ENCODE results near the gene SSH2. TPM values are rescaled to one million over a fixed set of nuclear protein-coding genes. Genes with fewer than 3 reads are reported as not detected.
"Not testable (repeated sequence)": the region's sequence is repeated elsewhere in the genome, so short reads cannot be mapped to it uniquely, and the experiment has no call there.

The SSH2 gene
- polyA plus RNA-seq, 1 experiment: 24.1 TPM

- no peak for DNase-seq (ENCODE audit: low read depth, low spot score)
- Histone ChIP-seq H3K4me3 (ENCODE audit: low read depth, low read length) (no peak overlapping the region), H3K9me3 (ENCODE audit: control insufficient read depth, insufficient read depth, low read length) (no peaks in the 10 kb centered on the region), H3K27me3 (ENCODE audit: control insufficient read depth, insufficient read depth, low read length) (no peaks in the 10 kb centered on the region), H3K27ac (ENCODE audit: low read depth, low read length) (peak overlapping the region; percentile 68)
- ChIA-PET CTCF (interaction anchor here (1.0 kb wide), 1 partner anchor 33 kb away, joined by 3 read pairs; no protein-coding TSS in a partner anchor), POLR2A (interaction anchor here (0.6 to 1.6 kb wide), 5 partner anchors 10 to 95 kb away, joined by 3 to 10 read pairs (median 4); no protein-coding TSS in a partner anchor)
- TF ChIP-seq, protein P1, sequence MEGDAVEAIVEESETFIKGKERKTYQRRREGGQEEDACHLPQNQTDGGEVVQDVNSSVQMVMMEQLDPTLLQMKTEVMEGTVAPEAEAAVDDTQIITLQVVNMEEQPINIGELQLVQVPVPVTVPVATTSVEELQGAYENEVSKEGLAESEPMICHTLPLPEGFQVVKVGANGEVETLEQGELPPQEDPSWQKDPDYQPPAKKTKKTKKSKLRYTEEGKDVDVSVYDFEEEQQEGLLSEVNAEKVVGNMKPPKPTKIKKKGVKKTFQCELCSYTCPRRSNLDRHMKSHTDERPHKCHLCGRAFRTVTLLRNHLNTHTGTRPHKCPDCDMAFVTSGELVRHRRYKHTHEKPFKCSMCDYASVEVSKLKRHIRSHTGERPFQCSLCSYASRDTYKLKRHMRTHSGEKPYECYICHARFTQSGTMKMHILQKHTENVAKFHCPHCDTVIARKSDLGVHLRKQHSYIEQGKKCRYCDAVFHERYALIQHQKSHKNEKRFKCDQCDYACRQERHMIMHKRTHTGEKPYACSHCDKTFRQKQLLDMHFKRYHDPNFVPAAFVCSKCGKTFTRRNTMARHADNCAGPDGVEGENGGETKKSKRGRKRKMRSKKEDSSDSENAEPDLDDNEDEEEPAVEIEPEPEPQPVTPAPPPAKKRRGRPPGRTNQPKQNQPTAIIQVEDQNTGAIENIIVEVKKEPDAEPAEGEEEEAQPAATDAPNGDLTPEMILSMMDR (IDR thresholded peaks at IDR 0.05; ENCODE audit: low read depth, low read length): no peak
Observed at GRCh38 chr17:29732613-29733012, 197.4 kb downstream of the SSH2 start.

- H3K9me3 ChIP-seq (ENCODE audit: control insufficient read depth, insufficient read depth, low read length): no peaks in the 10 kb centered on the region
- H3K4me3 ChIP-seq (ENCODE audit: low read depth, low read length): no peak overlapping the region
- ChIA-PET POLR2A (interaction anchor here (0.6 to 1.6 kb wide), 2 partner anchors 10 to 95 kb away, joined by 4 to 10 read pairs; no protein-coding TSS in a partner anchor), CTCF (interaction anchor here (1.0 kb wide), 1 partner anchor 33 kb away, joined by 3 read pairs; no protein-coding TSS in a partner anchor)
- TF ChIP-seq, protein P1 (IDR thresholded peaks at IDR 0.05; ENCODE audit: low read depth, low read length): no peak
- no peaks in the 10 kb centered on the region for H3K27me3 ChIP-seq (ENCODE audit: control insufficient read depth, insufficient read depth, low read length)
- no peak for DNase-seq (ENCODE audit: low read depth, low spot score)
- H3K27ac ChIP-seq (ENCODE audit: low read depth, low read length): no peak overlapping the region
Observed at GRCh38 chr17:29732209-29732608, 197.8 kb downstream of the SSH2 start.

DNA sequence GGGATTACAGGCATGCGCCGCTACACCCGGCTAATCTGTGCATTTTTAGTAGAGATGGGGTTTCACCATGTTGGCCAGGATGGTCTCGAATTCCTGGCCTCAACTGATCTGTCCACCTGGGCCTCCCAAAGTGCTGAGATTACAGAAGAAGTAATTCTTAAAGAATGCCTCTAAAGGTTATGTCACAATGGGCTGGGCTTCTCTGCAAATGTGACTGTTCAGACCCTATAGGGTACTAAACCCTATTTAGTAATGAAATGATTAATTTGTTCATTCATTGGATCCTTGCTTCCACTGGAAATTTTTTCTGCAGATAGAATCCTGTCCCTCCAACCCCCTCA, 198.5 kb downstream of the SSH2 start:
- POLR2A ChIA-PET: no interaction called here
- DNase-seq (ENCODE audit: low read depth, low spot score): no peak
- Histone ChIP-seq H3K27me3 (ENCODE audit: control insufficient read depth, insufficient read depth, low read length) (no peaks in the 10 kb centered on the region), H3K9me3 (ENCODE audit: control insufficient read depth, insufficient read depth, low read length) (no peaks in the 10 kb centered on the region), H3K27ac (ENCODE audit: low read depth, low read length) (no peak overlapping the region), H3K4me3 (ENCODE audit: low read depth, low read length) (no peak overlapping the region)
- CTCF ChIA-PET: interaction anchor here (1.0 kb wide), 1 partner anchor 32 kb away, joined by 3 read pairs; no protein-coding TSS in a partner anchor
- TF ChIP-seq, protein P1 (IDR thresholded peaks at IDR 0.05; ENCODE audit: low read depth, low read length): no peak

DNA sequence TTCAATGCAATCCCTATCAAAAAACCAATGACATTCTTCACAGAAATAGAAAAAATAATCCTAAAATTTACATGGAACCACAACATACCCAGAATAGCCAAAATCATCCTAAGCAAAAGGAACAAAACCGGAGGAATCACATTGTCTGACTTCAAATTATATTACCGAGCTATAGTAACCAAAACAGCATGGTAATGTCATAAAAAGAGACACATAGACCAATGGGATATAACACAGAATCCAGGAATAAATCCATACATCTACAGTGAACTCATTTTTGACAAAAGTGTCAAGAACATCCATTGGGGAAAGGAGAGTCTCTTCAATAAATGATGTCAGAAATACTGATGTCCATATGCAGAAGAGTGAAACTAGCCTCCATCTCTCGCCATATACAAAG, 201.5 kb downstream of the SSH2 start:
- no peak overlapping the region for H3K4me3 ChIP-seq (ENCODE audit: low read depth, low read length)
- H3K27ac ChIP-seq (ENCODE audit: low read depth, low read length): no peak overlapping the region
- TF ChIP-seq, protein P1 (IDR thresholded peaks at IDR 0.05; ENCODE audit: low read depth, low read length): no peak
- DNase-seq (ENCODE audit: low read depth, low spot score): no peak
- H3K9me3 ChIP-seq (ENCODE audit: control insufficient read depth, insufficient read depth, low read length): no peaks in the 10 kb centered on the region
- ChIA-PET CTCF (no interaction called here), POLR2A (no interaction called here)
- no peaks in the 10 kb centered on the region for H3K27me3 ChIP-seq (ENCODE audit: control insufficient read depth, insufficient read depth, low read length)

DNA sequence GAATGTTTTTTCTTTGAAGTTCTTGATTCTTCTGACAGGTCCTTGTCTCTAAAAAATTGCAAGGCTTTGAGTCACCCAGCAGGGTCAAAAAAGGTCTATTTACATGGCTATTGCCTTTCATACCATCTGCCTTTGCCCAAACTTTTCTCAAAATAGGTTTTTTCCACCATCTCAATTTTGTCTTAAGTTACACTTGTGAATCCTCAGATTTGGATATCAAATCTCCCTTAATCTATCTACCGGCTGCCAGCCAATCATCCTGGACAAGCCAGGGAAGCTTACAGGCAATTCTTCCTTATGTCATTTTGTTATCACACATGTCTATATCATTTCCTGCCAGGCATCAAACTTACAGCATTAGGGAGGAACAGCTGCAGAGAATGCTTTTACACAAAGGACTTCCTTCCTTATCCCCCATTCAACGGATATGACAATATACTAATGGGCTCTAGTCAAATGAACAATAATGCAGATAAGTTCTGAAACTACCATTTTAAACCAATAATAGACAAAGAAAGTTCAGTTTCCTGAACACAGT, 203.2 kb downstream of the SSH2 start:
- ChIA-PET POLR2A (interaction anchor here (0.6 kb wide), 1 partner anchor 159 kb away, joined by 6 read pairs; no protein-coding TSS in a partner anchor), CTCF (interaction anchor here (0.8 kb wide), 1 partner anchor 87 kb away, joined by 3 read pairs; no protein-coding TSS in a partner anchor)
- DNase-seq (ENCODE audit: low read depth, low spot score): no peak
- H3K4me3 ChIP-seq (ENCODE audit: low read depth, low read length): no peak overlapping the region
- H3K27ac ChIP-seq (ENCODE audit: low read depth, low read length): no peak overlapping the region
- TF ChIP-seq, protein P1 (IDR thresholded peaks at IDR 0.05; ENCODE audit: low read depth, low read length): no peak
- H3K9me3 ChIP-seq (ENCODE audit: control insufficient read depth, insufficient read depth, low read length): no peaks in the 10 kb centered on the region
- H3K27me3 ChIP-seq (ENCODE audit: control insufficient read depth, insufficient read depth, low read length): no peaks in the 10 kb centered on the region

DNA sequence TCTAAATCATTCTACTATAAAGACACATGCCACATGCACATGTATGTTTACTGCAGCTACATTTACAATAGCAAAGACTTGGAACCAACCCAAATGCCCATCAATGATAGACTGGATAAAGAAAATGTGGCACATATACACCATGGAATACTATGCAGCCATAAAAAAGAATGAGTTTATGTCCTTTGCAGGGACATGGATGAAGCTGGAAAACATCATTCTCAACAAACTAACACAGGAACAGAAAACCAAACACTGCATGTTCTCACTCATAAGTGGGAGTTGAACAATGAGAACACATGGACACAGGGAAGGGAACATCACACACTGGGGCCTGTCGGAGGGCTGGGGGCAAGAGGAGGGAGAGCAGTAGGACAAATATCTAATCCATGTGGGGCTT, 204.6 kb downstream of the SSH2 start:
- H3K9me3 ChIP-seq (ENCODE audit: control insufficient read depth, insufficient read depth, low read length); DNase-seq (ENCODE audit: low read depth, low spot score); H3K27me3 ChIP-seq (ENCODE audit: control insufficient read depth, insufficient read depth, low read length); CTCF ChIA-PET; POLR2A ChIA-PET; H3K27ac ChIP-seq (ENCODE audit: low read depth, low read length); H3K4me3 ChIP-seq (ENCODE audit: low read depth, low read length): not testable (repeated sequence)

Measured in AG04450 (cell line).